GM04504 (cell line): ENCODE results near the gene TBX19.

Source experiments
- DNase-seq: peaks from one replicate; pipeline ENCODE4 v3.0.0-alpha.2; 2012; ENCODE audit warnings: low read depth

TBX19 gene

GRCh38 chr1:168281603-168282325, 1.1 kb downstream of the TBX19 start:
- DNase-seq = no peak

GRCh38 chr1:168285521-168285790, 4.8 kb downstream of the TBX19 start:
- DNase-seq = no peak

GRCh38 chr1:168285971-168286927, 5.6 kb downstream of the TBX19 start:
- no peak for DNase-seq

GRCh38 chr1:168287237-168287664, 6.6 kb downstream of the TBX19 start:
- DNase-seq = no peak

GRCh38 chr1:168288311-168289052, 7.8 kb downstream of the TBX19 start:
- no peak for DNase-seq

- no peak for DNase-seq
These were observed 10.7 kb downstream of the TBX19 start for GRCh38 chr1:168291222-168291837.

GRCh38 chr1:168293356-168293755, 12.7 kb downstream of the TBX19 start:
- no peak for DNase-seq

GRCh38 chr1:168295411-168296114, 14.9 kb downstream of the TBX19 start:
- no peak for DNase-seq

- no peak for DNase-seq
These were observed 16.5 kb downstream of the TBX19 start for GRCh38 chr1:168297019-168297730.

GRCh38 chr1:168298446-168298845, 17.8 kb downstream of the TBX19 start:
- DNase-seq = no peak

- DNase-seq = no peak
These were observed 19.9 kb downstream of the TBX19 start for GRCh38 chr1:168300626-168301025.

- DNase-seq = peak; percentile 39
These were observed 21.1 kb downstream of the TBX19 start for GRCh38 chr1:168301664-168302320.

GRCh38 chr1:168303716-168304540, 23.3 kb downstream of the TBX19 start:
- DNase-seq = no peak

GRCh38 chr1:168304865-168305264, 24.2 kb downstream of the TBX19 start:
- no peak for DNase-seq

GRCh38 chr1:168312718-168313604, 32.3 kb downstream of the TBX19 start:
- DNase-seq = no peak

- no peak for DNase-seq
These were observed 35.5 kb downstream of the TBX19 start for GRCh38 chr1:168316142-168316541.

- DNase-seq = no peak
These were observed 36.6 kb downstream of the TBX19 start for GRCh38 chr1:168317309-168317708.

- DNase-seq = no peak
These were observed 39.0 kb downstream of the TBX19 start for GRCh38 chr1:168319691-168320090.
